LNCAP (cell line): ENCODE measurements around the gene STEAP2.

Source experiments
- TF ChIP-seq, protein P1 (sequence below): fragments of 450-650 bp; IDR thresholded peaks from 2 replicates; pipeline ENCODE4 v1.5.1; 2017; ENCODE audit warnings: mild to moderate bottlenecking

The STEAP2 gene

DNA sequence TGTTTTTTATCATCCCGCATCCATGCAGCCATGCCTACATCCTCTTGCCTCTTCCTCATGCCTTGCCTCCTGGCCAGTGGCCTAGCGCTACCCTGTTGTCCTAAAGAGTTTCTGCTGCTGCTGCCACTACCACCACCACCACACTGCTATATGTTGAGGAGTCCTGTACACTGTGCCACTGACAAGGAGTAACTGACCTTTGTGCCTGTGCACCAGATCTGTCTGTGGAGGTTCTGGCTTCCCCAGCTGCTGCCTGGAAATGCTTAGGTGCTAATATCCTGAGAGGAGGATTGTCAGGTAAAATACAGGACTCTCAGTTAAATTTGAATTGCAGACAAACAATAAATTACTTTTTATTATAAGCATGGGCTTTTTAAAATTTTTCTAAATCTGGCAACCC, 26.5 kb downstream of the STEAP2 start:
- TF ChIP-seq, protein P1, sequence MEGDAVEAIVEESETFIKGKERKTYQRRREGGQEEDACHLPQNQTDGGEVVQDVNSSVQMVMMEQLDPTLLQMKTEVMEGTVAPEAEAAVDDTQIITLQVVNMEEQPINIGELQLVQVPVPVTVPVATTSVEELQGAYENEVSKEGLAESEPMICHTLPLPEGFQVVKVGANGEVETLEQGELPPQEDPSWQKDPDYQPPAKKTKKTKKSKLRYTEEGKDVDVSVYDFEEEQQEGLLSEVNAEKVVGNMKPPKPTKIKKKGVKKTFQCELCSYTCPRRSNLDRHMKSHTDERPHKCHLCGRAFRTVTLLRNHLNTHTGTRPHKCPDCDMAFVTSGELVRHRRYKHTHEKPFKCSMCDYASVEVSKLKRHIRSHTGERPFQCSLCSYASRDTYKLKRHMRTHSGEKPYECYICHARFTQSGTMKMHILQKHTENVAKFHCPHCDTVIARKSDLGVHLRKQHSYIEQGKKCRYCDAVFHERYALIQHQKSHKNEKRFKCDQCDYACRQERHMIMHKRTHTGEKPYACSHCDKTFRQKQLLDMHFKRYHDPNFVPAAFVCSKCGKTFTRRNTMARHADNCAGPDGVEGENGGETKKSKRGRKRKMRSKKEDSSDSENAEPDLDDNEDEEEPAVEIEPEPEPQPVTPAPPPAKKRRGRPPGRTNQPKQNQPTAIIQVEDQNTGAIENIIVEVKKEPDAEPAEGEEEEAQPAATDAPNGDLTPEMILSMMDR, result no peak

DNA sequence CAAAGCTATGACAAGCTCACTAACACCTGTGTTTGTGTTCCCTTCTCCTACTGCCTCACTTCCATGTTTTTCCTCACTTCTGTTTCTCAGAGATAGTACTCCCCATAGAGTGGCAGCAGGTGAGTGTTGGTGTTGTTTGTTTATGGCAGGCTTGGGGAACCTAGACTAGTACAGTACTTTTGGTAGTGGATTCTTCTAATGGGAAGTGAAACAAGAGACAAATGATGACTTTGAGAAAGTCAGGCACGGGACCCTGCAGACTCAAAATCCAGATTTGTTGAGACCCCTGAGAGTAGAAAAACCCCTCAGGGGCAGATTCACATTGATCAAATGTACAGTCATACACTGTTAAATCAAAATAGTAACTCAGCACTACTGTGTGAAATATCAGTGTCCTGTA, 27.0 kb downstream of the STEAP2 start:
- TF ChIP-seq, protein P1, result no peak

DNA sequence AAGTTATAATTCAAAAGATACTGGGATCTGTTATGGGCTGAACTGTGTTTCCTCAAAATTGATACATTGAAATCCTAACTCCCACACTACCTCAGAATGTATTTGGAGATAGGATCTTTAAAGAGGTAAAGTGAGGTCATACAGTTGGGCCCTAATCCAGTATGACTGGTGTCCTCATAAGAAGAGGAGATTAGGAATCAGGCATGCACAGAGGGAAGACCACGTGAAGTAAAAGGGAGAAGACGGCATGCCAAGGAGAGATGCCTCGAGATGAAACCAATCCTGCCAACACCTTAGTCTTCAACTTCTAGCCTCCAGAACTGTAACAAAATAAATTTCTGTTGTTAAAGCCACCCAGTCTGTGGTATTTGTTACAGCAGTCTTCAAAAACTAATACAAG, 27.5 kb downstream of the STEAP2 start:
- TF ChIP-seq, protein P1, result no peak

DNA sequence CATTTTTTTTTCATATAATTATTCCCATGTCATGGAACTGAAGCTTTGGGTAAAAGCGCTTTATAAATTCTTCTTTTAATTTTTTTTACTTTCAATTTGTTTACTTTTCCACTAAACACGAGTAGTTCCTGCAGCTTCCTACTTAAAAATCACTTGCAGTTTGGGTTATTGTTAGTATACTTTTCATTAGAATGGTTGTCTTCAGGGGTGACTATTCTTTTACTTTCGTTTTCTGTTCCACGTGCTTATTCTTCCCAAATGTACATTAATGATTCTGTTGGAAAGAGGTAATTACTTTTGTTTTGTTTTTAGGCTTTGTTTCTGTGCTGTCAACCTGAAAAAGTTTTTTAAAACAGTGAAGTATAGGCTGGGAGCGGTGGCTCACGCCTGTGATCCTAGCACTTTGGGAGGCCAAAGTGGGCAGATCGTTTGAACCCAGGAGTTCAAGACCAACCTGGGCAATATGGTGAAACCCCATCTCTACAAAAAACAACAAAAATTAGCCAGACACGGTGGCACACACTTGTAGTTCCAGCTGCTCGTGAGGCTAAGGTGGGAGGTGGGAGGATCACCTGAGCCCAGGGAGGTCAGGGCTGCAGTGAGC, 28.2 kb downstream of the STEAP2 start:
- TF ChIP-seq, protein P1, result no peak

DNA sequence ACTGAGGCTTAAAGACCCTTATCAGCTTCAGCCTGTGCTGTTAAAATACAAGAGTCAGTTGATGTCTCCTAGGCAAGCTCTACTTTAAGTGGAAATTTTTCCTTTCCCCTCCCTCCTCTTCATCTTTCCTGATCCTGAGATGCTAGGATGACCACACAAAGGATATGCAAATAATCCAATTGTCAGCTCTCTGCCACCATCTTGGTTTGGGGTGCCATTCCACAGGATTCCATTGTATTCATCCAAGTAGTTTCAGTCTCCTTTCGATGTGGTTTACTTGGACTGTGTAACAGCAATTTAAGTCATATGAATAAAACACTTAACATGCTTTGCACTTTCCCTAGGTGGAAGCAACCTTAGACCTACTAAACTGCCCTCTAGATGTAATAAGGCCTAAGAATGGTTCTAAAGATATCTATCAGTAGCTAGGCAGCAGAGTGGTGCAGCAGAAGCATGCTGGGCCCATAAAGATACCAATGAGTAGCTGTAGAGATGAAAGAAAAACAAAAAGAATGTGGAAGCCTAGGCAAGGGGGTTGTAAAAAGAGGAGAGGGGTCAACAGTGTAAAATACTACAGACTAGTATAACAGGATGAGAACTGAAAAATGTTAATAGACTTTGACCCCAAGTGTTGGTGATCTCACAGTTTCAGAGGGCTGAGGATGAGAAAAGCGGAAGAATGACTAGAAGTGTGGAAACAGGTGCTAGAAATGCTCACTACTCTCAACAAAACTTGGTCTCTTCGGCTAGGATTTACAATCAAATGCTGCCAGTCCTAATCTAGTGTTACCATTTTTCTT, 31.0 kb downstream of the STEAP2 start:
- TF ChIP-seq, protein P1, result no peak

DNA sequence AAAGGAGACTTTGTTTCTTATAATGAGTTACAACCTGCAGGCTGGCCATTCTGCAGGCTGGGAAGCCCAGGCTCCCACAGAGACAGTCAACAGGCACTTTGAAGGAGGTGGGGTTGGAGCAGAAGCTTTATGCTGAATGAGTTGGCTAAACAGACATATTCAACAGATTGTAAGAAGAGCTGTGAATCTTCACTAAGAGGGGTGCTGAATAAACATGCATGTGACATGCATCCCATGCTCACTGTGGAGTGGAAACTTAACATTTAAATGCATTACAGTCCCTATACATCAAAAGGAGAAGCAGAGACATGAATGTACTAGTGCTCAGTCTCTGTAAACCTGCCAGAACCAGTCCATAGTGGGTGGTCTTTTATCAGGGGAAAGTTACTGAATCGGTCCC, 32.0 kb downstream of the STEAP2 start:
- TF ChIP-seq, protein P1, result no peak

DNA sequence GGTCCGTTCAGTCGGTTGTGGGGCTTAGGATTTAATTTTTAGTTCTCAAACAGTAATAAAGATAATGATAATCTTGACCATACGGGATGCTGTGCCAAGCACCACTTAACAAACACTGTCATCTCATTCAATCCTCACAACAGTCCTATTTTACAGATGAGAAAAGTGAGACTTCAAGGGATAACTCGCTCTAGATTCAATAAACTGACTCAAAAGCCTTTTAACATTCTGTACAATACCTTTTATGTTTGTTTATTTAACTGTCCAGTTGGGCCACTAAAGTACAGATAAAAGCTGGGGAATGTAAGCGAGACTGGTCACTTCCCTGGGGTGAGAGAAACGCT, 33.0 kb downstream of the STEAP2 start:
- TF ChIP-seq, protein P1, result no peak
